ENCODE measurements around the gene TMEM248.

The TMEM248 gene

DNA sequence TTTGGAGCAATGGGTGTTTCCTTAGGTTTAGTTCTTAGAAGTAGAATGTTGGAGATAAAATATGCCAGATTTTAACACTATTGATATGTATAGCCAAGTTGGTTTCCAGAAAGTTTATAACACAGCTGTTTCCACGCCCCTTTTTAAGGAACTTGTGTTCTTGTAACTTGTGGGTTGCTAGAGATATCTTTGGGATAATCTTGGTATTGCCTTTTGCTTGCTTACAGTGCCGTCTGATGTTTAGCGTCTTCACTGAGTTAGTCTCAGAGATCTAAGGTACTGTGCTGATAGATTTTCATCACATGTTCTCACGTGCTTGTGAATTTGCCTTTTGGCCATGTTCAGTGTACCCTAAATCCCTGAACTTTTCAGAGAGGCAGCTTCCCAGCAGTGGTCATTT lies 12.4 kb downstream of the TMEM248 start:
- TF ChIP-seq, protein P1, sequence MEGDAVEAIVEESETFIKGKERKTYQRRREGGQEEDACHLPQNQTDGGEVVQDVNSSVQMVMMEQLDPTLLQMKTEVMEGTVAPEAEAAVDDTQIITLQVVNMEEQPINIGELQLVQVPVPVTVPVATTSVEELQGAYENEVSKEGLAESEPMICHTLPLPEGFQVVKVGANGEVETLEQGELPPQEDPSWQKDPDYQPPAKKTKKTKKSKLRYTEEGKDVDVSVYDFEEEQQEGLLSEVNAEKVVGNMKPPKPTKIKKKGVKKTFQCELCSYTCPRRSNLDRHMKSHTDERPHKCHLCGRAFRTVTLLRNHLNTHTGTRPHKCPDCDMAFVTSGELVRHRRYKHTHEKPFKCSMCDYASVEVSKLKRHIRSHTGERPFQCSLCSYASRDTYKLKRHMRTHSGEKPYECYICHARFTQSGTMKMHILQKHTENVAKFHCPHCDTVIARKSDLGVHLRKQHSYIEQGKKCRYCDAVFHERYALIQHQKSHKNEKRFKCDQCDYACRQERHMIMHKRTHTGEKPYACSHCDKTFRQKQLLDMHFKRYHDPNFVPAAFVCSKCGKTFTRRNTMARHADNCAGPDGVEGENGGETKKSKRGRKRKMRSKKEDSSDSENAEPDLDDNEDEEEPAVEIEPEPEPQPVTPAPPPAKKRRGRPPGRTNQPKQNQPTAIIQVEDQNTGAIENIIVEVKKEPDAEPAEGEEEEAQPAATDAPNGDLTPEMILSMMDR (IDR thresholded peaks at IDR 0.05; ENCODE audit: control insufficient read depth, extremely low read depth, insufficient read depth), result no peak
- DNase-seq (ENCODE audit: low read depth), result no peak
- H3K4me3 ChIP-seq (ENCODE audit: low read depth, low read length), result no peak overlapping the region

DNA sequence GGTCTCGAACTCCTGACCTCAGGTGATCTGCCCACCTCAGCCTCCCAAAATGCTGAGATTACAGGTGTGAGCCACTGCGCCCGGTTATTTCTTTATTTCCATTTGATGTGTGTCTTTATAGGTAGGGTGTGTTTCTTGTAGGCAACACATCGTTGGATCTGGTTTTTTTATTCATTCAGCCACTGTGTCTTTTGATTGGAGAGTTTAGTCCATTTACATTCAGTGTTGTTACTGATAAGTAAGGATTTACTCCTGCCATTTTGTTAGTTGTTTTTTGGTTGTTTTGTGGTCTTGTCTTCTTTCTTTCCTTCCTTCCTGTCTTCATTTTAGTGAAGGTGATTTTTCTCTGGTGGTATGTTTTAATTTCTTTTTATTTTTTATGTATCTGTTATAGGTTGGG lies 16.9 kb downstream of the TMEM248 start:
- TF ChIP-seq, protein P1 (IDR thresholded peaks at IDR 0.05; ENCODE audit: control insufficient read depth, extremely low read depth, insufficient read depth), result no peak
- H3K4me3 ChIP-seq (ENCODE audit: low read depth, low read length), result no peak overlapping the region
- DNase-seq (ENCODE audit: low read depth), result no peak

DNA sequence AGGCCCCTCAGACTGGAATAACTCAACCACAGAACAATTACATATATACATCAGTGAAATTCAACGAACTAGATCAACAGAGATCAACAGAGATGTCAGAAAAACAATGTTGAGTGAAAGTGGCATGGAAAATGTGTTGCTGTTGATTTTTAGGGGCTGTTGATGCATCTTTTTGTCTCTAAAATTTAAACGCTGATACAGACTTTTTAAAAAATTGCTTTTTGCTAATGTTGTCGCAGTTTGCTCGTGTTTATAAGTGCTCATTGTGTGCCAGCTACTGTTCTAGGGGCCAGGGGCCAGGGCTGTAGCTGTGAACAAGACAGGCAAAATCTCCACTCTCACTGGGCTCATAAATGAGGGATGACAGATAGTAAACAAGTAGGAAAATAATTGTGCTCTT lies 18.3 kb downstream of the TMEM248 start:
- no peak for DNase-seq (ENCODE audit: low read depth)
- TF ChIP-seq, protein P1 (IDR thresholded peaks at IDR 0.05; ENCODE audit: control insufficient read depth, extremely low read depth, insufficient read depth), result no peak

DNA sequence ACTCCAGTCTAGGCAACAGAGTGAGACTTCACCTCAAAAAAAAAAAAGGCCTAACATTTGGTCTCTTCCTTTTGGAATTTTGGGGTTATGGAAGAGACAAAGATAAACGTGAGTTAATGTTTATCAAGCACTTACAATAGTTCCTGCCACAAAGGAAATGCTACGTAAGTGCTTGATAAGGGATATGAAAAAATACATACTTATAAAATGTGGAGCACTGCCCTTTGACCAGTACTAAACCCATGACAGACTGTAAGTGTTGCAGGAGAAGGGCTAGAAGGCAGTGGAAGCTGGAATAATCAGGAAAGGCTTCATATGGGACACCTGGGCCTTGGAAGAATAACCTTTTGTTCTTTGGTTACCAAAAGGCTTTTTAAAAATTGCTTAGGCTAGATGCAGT lies 25.5 kb downstream of the TMEM248 start:
- no peak for DNase-seq (ENCODE audit: low read depth)
- no peak overlapping the region for H3K4me3 ChIP-seq (ENCODE audit: low read depth, low read length)
- TF ChIP-seq, protein P1 (IDR thresholded peaks at IDR 0.05; ENCODE audit: control insufficient read depth, extremely low read depth, insufficient read depth), result no peak

More for the DNA sequence above, 18.3 kb downstream of the TMEM248 start:
- H3K4me3 ChIP-seq (ENCODE audit: low read depth, low read length), result no peak overlapping the region

DNA sequence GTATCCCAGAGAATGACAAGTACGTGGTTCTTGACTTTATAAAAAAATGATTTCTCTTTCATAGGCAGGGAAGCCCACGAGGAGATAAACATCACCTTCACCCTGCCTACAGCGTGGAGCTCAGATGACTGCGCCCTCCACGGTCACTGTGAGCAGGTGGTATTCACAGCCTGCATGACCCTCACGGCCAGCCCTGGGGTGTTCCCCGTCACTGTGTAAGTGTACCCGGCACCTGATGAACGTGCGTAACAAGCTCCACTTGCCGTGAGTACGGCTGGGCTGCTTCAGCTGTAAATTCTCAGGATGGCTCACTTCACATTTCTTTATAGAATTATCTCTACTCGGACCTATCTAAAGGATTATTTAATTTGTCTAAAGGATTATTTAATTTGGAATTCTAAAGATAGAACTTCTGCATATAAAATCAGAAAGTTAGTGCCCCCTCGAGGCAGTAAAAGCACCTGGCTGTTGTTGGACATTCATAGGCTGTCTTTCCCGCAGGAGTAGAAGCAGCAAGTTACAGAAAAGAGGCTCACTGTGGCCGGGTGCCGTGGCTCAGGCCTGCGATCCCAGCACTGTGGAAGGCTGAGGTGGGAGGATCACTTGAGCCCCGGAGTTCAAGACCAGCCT lies 27.6 kb downstream of the TMEM248 start:
- DNase-seq (ENCODE audit: low read depth), result no peak
- no peak overlapping the region for H3K4me3 ChIP-seq (ENCODE audit: low read depth, low read length)
- TF ChIP-seq, protein P1 (IDR thresholded peaks at IDR 0.05; ENCODE audit: control insufficient read depth, extremely low read depth, insufficient read depth), result peak; percentile 32; the same call in 1 of the 2 replicates

DNA sequence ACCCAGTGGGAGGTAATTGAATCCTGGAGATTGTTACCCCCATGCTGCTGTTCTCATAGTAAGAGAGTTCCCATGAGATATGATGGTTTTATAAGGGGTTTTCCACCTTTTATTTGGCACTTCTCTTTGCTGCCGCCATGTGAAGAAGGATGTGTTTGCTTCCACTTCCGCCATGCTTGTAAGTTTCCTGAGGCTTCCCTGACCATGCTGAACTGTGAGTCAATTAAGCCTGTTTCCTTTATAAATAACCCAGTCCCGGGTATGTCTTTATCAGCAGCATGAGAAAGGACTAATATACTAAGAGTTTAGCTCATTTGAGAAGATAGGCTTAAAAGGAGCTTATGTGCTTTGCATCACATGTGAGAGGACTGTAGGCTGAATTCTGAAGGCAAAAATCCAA lies 29.3 kb downstream of the TMEM248 start:
- no peak for DNase-seq (ENCODE audit: low read depth)
- TF ChIP-seq, protein P1 (IDR thresholded peaks at IDR 0.05; ENCODE audit: control insufficient read depth, extremely low read depth, insufficient read depth), result no peak
- no peak overlapping the region for H3K4me3 ChIP-seq (ENCODE audit: low read depth, low read length)

DNA sequence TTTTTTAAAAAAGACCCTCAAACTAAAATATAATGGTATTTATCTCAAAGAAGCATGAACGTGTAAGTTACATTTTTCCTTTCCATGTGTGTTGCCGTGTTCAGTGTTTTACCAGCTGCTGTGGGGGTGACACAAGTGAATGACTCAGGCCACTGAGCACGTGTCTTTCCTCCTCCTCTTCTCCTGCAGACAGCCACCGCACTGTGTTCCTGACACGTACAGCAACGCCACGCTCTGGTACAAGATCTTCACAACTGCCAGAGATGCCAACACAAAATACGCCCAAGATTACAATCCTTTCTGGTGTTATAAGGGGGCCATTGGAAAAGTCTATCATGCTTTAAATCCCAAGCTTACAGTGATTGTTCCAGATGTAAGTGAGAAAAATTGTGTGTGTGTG lies 29.7 kb downstream of the TMEM248 start:
- no peak overlapping the region for H3K4me3 ChIP-seq (ENCODE audit: low read depth, low read length)
- TF ChIP-seq, protein P1 (IDR thresholded peaks at IDR 0.05; ENCODE audit: control insufficient read depth, extremely low read depth, insufficient read depth), result no peak
- no peak for DNase-seq (ENCODE audit: low read depth)

All from LNCaP clone FGC (cell line).